DMS79 treated with DMSO at 0.1 percent for 48 hours (cell line): ENCODE measurements around the gene GFRA4.

Experiments used
- DNase-seq: peaks from one replicate; lab custom pipeline; 2025; lab: John Stamatoyannopoulos, UW

GFRA4 gene

DNA sequence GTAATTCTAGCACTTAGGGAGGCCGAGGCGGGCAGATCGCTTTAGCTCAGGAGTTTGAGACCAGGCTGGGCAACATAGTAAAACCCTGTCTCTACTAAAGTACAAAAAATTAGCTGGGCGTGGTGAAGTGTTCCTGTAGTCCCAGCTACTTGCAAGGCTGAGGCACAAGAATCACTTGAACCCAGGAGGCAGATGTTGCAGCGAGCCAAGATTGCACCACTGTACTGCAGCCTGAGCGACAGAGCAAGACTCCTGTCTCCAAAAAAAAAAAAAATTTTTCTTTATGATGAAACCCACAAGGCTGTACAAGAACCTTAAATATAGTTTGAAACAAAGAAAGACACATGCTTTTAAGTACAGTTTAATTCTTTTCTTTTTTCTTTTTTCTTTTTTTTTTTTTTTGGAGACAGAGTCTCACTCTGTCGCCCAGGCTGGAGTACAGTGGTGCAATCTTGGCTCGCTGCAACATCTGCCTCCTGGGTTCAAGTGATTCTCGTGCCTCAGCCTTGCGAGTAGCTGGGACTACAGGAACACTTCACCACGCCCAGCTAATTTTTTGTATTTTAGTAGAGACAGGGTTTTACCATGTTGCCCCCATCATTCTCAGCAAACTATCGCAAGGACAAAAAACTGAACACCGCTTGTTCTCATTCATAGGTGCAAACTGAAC lies 47.9 kb downstream of the GFRA4 start:
- DNase-seq: peak; percentile 74

DNA sequence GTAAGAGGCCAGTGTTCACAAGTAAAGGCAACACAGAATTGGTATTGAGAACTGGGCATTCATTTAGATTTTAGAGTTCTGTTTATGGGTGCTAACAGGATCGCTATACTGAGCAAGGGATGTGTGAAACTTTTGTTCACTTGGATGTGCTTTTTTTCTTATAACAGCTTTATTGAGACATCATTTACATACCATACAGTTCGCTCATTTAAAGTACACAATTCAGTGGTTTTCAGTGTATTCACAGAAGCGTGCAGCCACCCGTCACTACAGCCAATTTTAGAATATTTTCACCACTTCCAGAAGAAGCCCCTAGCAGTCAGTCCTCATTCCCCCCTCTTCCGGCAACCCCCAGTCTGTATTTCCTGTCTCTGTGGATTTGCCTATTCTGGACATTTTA lies 48.7 kb downstream of the GFRA4 start:
- DNase-seq: peak; percentile 29

DNA sequence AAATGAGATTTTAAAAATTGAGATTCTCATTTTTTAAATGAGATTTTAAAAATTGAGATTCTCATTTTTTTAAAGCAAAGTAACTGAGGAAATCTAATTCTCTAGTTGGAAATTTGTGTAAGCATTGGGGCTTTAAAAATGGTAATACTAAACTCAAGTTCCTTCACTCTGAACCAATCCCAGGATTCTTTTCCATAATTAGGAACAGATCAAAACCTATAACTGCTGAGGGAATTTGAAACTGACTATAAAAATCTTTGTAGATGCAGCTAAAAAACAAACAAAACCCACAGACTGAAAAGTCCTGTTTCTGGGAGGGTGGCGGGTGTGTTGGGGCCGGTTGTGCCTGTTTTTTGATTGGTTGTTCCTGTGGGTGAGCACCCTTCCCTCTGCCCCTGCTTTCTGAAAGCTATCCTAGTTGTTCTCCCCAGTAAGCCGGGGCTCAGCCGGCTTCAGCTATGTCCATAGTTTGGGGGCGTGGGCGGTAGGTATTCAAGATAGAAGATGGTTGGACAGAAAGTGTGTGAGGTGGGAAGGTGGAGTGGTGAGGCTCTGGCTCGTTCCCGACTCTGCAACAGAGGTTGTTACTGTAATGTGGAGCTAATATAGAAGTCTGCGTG lies 49.3 kb downstream of the GFRA4 start:
- peak; percentile 50 for DNase-seq

DNA sequence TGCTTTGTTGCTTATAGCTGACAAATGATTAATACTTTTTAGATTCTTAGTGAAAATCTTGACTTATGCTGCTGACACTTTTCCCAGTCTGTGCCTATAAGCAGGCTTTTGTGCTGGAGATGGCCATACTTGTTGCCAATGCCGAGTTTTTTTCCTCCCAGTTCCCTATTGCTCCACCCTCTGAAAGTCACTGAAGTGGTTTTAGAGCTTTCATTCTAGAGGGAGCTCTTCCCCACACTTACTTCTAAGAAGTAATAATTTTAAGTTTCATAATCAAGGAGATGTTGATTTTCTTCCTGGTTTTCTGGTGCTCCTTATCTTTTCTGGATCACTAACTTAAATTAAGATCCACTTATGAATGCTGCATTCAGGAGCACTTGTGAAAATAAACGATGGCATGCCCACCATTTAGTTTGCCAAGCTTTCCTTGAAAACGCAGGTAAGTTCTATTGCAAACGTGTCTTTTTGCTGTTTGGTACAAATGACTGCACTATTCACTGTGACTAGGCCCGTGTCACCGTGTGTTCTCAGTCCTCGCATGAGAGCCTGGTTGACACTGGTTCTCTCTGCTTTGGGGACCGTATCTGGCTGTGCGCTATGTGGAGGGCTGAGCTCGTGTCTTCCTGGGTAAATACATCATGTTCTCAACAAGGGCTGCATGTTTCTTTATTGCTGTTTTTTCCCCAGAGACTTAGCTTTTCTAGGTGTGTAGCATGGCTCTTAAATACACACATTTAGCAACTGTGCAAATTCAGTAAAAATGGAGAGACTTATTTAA lies 50.2 kb downstream of the GFRA4 start:
- peak; percentile 85 for DNase-seq

DNA sequence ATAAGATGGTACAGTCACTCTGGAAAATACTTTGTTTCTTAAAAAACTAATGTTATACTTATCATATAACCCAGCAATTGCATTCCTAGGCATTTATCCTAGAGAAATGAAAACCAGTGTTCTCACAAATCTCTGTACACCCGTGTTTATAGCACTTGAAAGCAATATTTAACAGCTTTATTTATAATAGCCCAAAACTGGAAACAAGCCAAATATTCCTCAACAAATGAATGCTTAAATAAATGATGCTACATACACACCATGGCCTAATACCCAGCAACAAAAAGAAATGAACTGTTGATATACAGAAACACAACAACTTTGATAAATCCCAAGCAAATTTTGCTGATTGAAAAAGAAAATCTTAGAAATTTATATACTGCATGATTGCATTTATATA lies 51.3 kb downstream of the GFRA4 start:
- DNase-seq: peak; percentile 29
